Right hindlimb (tissue), 1 donor: ENCODE measurements around the gene BOLA1.
"Not testable (repeated sequence)": the region's sequence is repeated elsewhere in the genome, so short reads cannot be mapped to it uniquely, and the experiment has no call there.

Experiments used
- DNase-seq: peaks from one replicate; pipeline ENCODE4 v3.0.0-alpha.2; 2018

Gene BOLA1

GRCh38 chr1:149933208-149933607 is 33.8 kb downstream of the BOLA1 start:
- no peak for DNase-seq

DNA sequence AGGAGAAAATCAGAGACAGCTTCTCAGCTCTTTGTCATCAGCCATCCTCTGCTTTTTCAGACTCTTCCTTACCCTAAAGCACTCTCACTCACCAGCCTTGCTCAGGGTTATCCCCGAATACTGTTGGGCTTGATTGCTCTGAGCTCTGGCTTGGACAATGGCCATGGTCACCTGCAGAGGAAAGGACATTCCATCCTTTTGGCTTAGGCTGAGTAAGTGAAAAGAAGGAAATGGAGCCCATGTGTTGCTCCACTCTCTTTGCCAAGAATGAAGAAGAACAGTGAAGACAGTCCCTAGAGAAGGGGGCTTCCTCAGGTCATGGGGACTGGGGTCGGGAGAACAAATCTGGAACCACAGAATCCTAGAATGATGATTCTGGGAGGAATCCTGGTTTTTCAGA is 35.0 kb downstream of the BOLA1 start:
- DNase-seq, result peak; percentile 32

DNA sequence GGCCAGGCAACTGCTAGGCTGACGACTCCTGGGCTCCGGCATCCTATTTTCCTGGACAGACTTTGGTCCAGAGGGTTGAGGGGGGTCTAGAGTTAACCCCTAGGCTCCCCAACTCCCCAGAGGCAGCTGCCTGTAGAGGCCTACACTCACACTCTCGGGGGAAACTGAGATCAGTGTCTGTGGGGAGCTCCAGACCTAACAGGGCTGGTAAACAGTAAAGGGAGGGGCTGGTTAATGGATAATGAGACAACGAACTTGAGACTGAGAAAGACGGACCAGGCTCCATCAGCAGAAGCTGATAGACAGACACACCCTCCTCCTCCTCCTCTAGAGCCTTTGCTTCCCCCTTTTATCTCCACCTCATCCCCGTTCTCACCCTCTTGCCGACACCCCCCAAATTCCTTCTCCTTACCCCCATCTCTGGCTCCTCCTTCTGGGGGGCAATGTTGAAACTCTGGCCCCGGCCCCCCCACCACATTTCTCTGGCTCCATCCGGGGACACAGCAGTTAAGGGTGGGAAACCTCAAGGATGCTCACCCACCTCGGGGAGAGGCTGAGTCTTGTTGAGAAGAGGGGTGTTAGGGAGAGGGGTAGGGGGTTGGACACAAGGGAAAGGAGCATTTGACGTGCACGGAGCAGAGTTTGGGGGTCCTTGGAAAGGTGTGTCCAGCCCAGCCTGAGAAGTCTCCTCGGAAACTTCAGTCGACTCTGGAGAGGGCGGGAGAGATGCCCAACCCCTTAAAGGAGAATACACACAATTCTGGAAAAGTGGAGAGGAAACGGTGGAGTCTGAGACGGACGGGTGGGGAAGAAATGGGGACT is 37.0 kb downstream of the BOLA1 start, which contains the start of gene MTMR11:
TSS of gene MTMR11 (minus strand) at position 710 of the 822 bp plus-strand sequence. CDS start at position 478, 232 bp downstream.
- DNase-seq, result peak; percentile 67

GRCh38 chr1:149936992-149937705 is 37.8 kb downstream of the BOLA1 start:
- peak; percentile 58 for DNase-seq

DNA sequence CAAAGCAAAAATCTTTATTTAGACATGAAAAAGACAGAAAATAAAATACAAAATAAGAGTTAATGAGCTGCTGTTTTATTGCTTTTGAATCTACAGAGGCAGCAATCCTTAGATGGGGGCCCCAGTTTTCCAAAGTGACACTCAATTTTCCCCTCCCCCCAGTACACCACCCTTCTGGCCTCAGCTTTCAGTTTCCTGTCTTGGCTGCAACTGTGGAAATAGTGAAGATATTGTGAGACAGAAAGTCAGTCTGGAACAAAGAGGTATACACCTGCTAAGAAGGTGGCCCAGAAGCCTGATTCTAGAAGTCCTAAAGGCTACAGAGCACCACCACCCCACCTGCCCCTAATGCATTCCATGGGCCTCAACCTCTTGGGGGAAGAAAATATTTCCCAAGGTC is 38.4 kb downstream of the BOLA1 start:
- peak; percentile 61 for DNase-seq

DNA sequence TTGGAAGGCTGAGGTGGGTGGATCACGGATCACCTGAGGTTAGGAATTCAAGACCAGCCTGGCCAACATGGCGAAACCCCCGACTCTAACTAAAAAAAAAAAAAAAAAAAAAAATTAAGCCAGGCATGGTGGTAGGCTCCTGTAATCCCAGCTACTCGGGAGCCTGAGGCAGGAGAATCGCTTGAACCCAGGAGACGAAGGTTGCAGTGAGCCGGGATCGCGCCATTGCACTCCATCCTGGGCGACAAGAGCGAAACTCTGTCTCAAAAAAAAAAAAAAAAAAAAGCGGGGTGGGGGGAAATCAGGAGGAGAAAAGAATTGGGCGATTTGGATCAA is 39.3 kb downstream of the BOLA1 start:
- not testable (repeated sequence) for DNase-seq

- DNase-seq, result no peak
Observed at GRCh38 chr1:149940427-149940826, 41.1 kb downstream of the BOLA1 start.

GRCh38 chr1:149942207-149942606 is 42.8 kb downstream of the BOLA1 start:
- peak; percentile 58 for DNase-seq

DNA sequence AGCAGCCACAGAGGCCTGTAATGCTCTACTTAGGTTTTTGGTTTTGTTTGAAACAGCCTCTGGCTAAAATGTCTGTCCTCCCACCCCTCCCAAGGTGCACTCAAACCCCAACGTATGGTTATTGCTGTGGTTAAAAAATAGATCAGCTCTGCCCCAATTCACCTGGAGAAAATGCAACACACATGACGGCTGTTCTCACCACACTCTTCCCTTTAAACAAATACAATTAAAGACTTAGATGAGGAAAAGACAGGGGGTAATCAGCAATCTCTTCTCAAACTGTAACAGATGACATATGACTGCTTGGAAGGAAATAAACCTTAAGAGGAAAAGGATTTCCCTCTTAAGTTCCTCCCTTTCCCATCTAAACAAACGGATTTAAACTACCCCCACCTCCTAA is 43.5 kb downstream of the BOLA1 start:
- DNase-seq, result no peak

DNA sequence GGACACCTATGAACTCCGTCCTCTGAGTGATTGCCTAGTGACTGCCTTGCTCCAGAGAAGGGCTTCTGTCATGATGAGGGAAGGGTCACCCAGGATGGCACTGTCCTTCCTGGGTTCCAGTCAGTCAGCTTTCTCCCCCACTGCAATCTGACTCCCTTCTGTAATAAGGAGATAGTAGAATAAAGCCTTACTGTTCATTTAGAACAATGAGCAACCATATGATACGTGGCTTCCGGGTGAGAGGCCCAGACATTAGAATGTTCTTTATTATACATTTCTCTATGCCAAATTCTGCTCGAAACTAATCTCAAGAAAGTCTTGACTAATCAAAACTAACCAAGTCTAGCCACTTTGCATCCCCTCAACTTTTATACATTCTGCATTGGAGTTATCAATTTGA is 45.8 kb downstream of the BOLA1 start:
- no peak for DNase-seq

DNA sequence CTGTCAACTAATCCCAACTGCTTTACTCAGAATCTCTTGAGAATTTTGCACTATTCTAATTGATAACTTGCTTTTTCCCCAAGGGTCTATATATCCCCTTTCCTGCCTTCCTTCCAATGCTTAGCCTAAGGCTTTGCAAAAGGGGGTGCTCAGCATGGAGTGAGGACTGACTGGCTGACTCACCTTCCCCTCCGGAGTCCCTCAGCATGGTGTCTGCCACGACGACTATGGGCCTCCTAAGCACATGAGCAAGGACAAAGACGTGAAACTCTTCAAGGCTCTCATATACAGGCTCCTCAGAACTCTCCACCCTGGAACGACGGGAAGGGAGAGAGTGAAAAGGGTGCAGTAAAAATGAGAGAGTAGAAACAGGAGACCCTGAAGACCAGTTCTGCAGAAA is 50.5 kb downstream of the BOLA1 start:
- DNase-seq, result no peak
